COR-L47 (cell line): Measurements from ENCODE around the gene PRKCE.
"Not testable (repeated sequence)": the region's sequence is repeated elsewhere in the genome, so short reads cannot be mapped to it uniquely, and the experiment has no call there.

Experiments used
- DNase-seq: peaks from one replicate; lab custom pipeline; 2025; lab: John Stamatoyannopoulos, UW

Gene PRKCE

GRCh38 chr2:45669032-45669486 lies 17.6 kb downstream of the PRKCE start:
- no peak for DNase-seq

- DNase-seq = no peak
These were observed 19.2 kb downstream of the PRKCE start for GRCh38 chr2:45670646-45671045.

- DNase-seq = no peak
These were observed 20.7 kb downstream of the PRKCE start for GRCh38 chr2:45672138-45672537.

- no peak for DNase-seq
These were observed 22.8 kb downstream of the PRKCE start for GRCh38 chr2:45674035-45674816.

- DNase-seq = peak; percentile 9
These were observed 23.9 kb downstream of the PRKCE start for GRCh38 chr2:45675263-45675812.

GRCh38 chr2:45676088-45676487 lies 24.6 kb downstream of the PRKCE start:
- no peak for DNase-seq

GRCh38 chr2:45678791-45679348 lies 27.4 kb downstream of the PRKCE start:
- DNase-seq = no peak

GRCh38 chr2:45680351-45680967 lies 29.0 kb downstream of the PRKCE start:
- no peak for DNase-seq

- no peak for DNase-seq
These were observed 30.2 kb downstream of the PRKCE start for GRCh38 chr2:45681675-45682074.

- DNase-seq = no peak
These were observed 31.8 kb downstream of the PRKCE start for GRCh38 chr2:45683292-45683691.

GRCh38 chr2:45684756-45685155 lies 33.3 kb downstream of the PRKCE start:
- DNase-seq = no peak

GRCh38 chr2:45685260-45685659 lies 33.8 kb downstream of the PRKCE start:
- no peak for DNase-seq

- no peak for DNase-seq
These were observed 36.5 kb downstream of the PRKCE start for GRCh38 chr2:45687964-45688363.

- DNase-seq = no peak
These were observed 37.2 kb downstream of the PRKCE start for GRCh38 chr2:45688479-45689298.

- no peak for DNase-seq
These were observed 38.8 kb downstream of the PRKCE start for GRCh38 chr2:45690231-45690630.

- DNase-seq = no peak
These were observed 39.9 kb downstream of the PRKCE start for GRCh38 chr2:45691171-45691999.

- no peak for DNase-seq
These were observed 41.1 kb downstream of the PRKCE start for GRCh38 chr2:45692566-45692965.

GRCh38 chr2:45695480-45696007 lies 44.1 kb downstream of the PRKCE start:
- not testable (repeated sequence) for DNase-seq

- DNase-seq = no peak
These were observed 45.2 kb downstream of the PRKCE start for GRCh38 chr2:45696708-45697107.

- no peak for DNase-seq
These were observed 45.7 kb downstream of the PRKCE start for GRCh38 chr2:45697190-45697589.

- no peak for DNase-seq
These were observed 47.1 kb downstream of the PRKCE start for GRCh38 chr2:45698554-45698953.
